WERI-Rb-1 (cell line): ENCODE results near the gene PSMC2.

Experiments
- DNase-seq: peaks from one replicate; pipeline ENCODE4 v3.0.0-alpha.2; 2020
- H3K27ac ChIP-seq: fragments of 250-450 bp; sonication (Bioruptor Pico); 2 replicates; pipeline ENCODE4 v1.5.1; 2020; ENCODE audit warnings: mild to moderate bottlenecking, moderate library complexity
- H3K27me3 ChIP-seq: fragments of 250-450 bp; sonication (Bioruptor Pico); 2 replicates; pipeline ENCODE4 v1.5.1; 2021; ENCODE audit warnings: mild to moderate bottlenecking, low read depth, moderate library complexity; ENCODE audit not compliant: insufficient read depth, severe bottlenecking
- H3K36me3 ChIP-seq: fragments of 250-450 bp; sonication (Bioruptor Pico); 2 replicates; pipeline ENCODE4 v1.5.1; 2020; ENCODE audit warnings: mild to moderate bottlenecking, moderate library complexity
- H3K4me3 ChIP-seq: 2 replicates; pipeline ENCODE4 v1.5.1; 2011; ENCODE audit warnings: low read depth, mild to moderate bottlenecking, control low read depth, low read length
- H3K9me3 ChIP-seq: fragments of 250-450 bp; sonication (Bioruptor Pico); 2 replicates; pipeline ENCODE4 v1.5.1; 2021; ENCODE audit warnings: mild to moderate bottlenecking, moderate library complexity; ENCODE audit not compliant: severe bottlenecking
- CTCF ChIP-seq: IDR thresholded peaks from 2 replicates; pipeline ENCODE4 v1.5.1; 2011; ENCODE audit warnings: low read depth, mild to moderate bottlenecking, control low read depth, inconsistent platforms, low read length

Gene PSMC2

GRCh38 chr7:103418241-103418640, 70.8 kb downstream of the PSMC2 start:
- Histone ChIP-seq H3K27me3 (no peaks in the 10 kb centered on the region), H3K9me3 (no peaks in the 10 kb centered on the region), H3K36me3 (no peaks in the 10 kb centered on the region), H3K27ac (no peak overlapping the region), H3K4me3 (no peak overlapping the region)
- DNase-seq: no peak
- no peak for TF ChIP-seq CTCF
